Stimulated activated CD4-positive, alpha-beta T cell treated with anti-CD3 and anti-CD28 coated beads, Interleukin-1b, Interleukin-23, amount 100 ng/mL, for 24 hours (primary cell): Measurements from ENCODE around the gene FGD3.

Experiments used
- DNase-seq, 4 experiments: peaks; one replicate each; pipeline ENCODE4 v3.0.0-alpha.2; 2020; ENCODE audit warnings: low read depth in 4 of 4, low spot score in 1 of 4

FGD3 gene

GRCh38 chr9:92954049-92954861 is 6.9 kb downstream of the FGD3 start:
- peak in 2 of 4 experiments; percentile 55 to 76 for DNase-seq

GRCh38 chr9:92954886-92955285 is 7.6 kb downstream of the FGD3 start:
- DNase-seq = no peak

GRCh38 chr9:92960561-92961290 is 13.4 kb downstream of the FGD3 start:
- DNase-seq = no peak

- no peak for DNase-seq
Observed at GRCh38 chr9:92961627-92962302, 14.4 kb downstream of the FGD3 start.

- DNase-seq = no peak
Observed at GRCh38 chr9:92962303-92962649, 15.0 kb downstream of the FGD3 start.

- no peak for DNase-seq
Observed at GRCh38 chr9:92962846-92963245, 15.5 kb downstream of the FGD3 start.

GRCh38 chr9:92963831-92964606 is 16.7 kb downstream of the FGD3 start:
- DNase-seq = peak in 1 of 4 experiments; percentile 45

- no peak for DNase-seq
Observed at GRCh38 chr9:92964607-92965060, 17.3 kb downstream of the FGD3 start.

GRCh38 chr9:92965061-92965758 is 17.9 kb downstream of the FGD3 start:
- DNase-seq = no peak

- no peak for DNase-seq
Observed at GRCh38 chr9:92965759-92966517, 18.6 kb downstream of the FGD3 start.

GRCh38 chr9:92966518-92966800 is 19.1 kb downstream of the FGD3 start:
- DNase-seq = no peak

- DNase-seq = no peak
Observed at GRCh38 chr9:92968081-92968480, 20.8 kb downstream of the FGD3 start.

- no peak for DNase-seq
Observed at GRCh38 chr9:92969516-92970466, 22.5 kb downstream of the FGD3 start.

GRCh38 chr9:92970467-92970923 is 23.2 kb downstream of the FGD3 start:
- no peak for DNase-seq

- no peak for DNase-seq
Observed at GRCh38 chr9:92971121-92971520, 23.8 kb downstream of the FGD3 start.

GRCh38 chr9:92971776-92972175 is 24.5 kb downstream of the FGD3 start:
- no peak for DNase-seq

- no peak for DNase-seq
Observed at GRCh38 chr9:92973700-92974099, 26.4 kb downstream of the FGD3 start.

- DNase-seq = no peak
Observed at GRCh38 chr9:92974161-92974661, 26.9 kb downstream of the FGD3 start.
